Ascending aorta (tissue), 2 donors: ENCODE data around the gene SCN5A. TPM values are rescaled to one million over a fixed set of nuclear protein-coding genes. Genes with fewer than 3 reads are reported as not detected.

Experiments used
- DNase-seq, 2 donors: peaks; one replicate each; pipeline ENCODE4 v3.0.0-alpha.2; 2019; ENCODE audit warnings: low spot score in 2 of 2
- H3K27ac ChIP-seq, 2 donors: fragments of 200-600 bp; sonication (generic); one replicate each; pipeline ENCODE4 v1.5.1; 2016 to 2017; ENCODE audit warnings: mild to moderate bottlenecking in 1 of 2
- H3K27me3 ChIP-seq: fragments of 200-600 bp; sonication (generic); one replicate; pipeline ENCODE4 v1.5.1; 2017
- H3K36me3 ChIP-seq, 2 donors: fragments of 200-600 bp; sonication (generic); one replicate each; pipeline ENCODE4 v1.5.1; 2016
- H3K4me1 ChIP-seq, 2 donors: fragments of 200-600 bp; sonication (generic); one replicate each; pipeline ENCODE4 v1.5.1; 2016 to 2017; ENCODE audit warnings: mild to moderate bottlenecking in 1 of 2
- H3K4me3 ChIP-seq, 2 donors: fragments of 200-600 bp; sonication (generic); one replicate each; pipeline ENCODE4 v1.5.1; 2016 to 2017; ENCODE audit warnings: mild to moderate bottlenecking in 1 of 2
- H3K9me3 ChIP-seq, 2 donors: fragments of 200-600 bp; sonication (generic); one replicate each; pipeline ENCODE4 v1.5.1; 2016
- CTCF ChIP-seq, 3 experiments: fragments of 200-600 bp in 2 of 3; fragments of 450-650 bp in 1 of 3; sonication (generic) in 2 of 3; IDR thresholded peaks; one replicate each; pipeline ENCODE4 v1.5.1; 2016 to 2019; ENCODE audit warnings: antibody characterized with exemption in 3 of 3, mild to moderate bottlenecking in 1 of 3, moderate library complexity in 1 of 3
- intact Hi-C: fragments of 100-400 bp; cut with DNase I; formaldehyde crosslinking; loops from one replicate; pipeline ENCODE4 v1.15.1; 2023
- total RNA-seq: library from RNA; depleted of rRNA; stranded (reverse); fragments of >200 nt; gene quantifications from one replicate; pipeline ENCODE4 v1.1.0, GENCODE V29; 2016

Gene SCN5A
- total RNA-seq, 1 donor from 2014 or later = 2.7 TPM

GRCh38 chr3:38500688-38501417 is 148.6 kb downstream of the SCN5A start:
- TF ChIP-seq CTCF (IDR thresholded peaks at IDR 0.05) = no peak
- Histone ChIP-seq H3K4me1 (peaks cover 0 to 4% of the 10 kb centered on the region in 2 donors), H3K27me3 (no peaks in the 10 kb centered on the region), H3K9me3 (no peaks in the 10 kb centered on the region), H3K27ac (no peak overlapping the region), H3K36me3 (peaks cover 12 to 44% of the 10 kb centered on the region in 2 donors), H3K4me3 (no peak overlapping the region)
- intact Hi-C loops = no loop called here
- no peak for DNase-seq

Other genes starting within 250 kb of the SCN5A start
- 15.2 TPM for gene ACVR2B, start 195.8 kb downstream of the SCN5A start, total RNA-seq
- gene EXOG, start 153.3 kb downstream of the SCN5A start, total RNA-seq = 11.2 TPM
- not detected for gene SCN10A, start 166.5 kb upstream of the SCN5A start, total RNA-seq